ENCODE results near the gene ZNF112. TPM values are rescaled to one million over a fixed set of nuclear protein-coding genes. Genes with fewer than 3 reads are reported as not detected.
"Not testable (repeated sequence)": the region's sequence is repeated elsewhere in the genome, so short reads cannot be mapped to it uniquely, and the experiment has no call there.

Gene ZNF112
- total RNA-seq (2013): 0.60 TPM
- polyA plus RNA-seq (under 1 TPM in 1 of 3 donors, not detected in 2; 0.03 TPM), polyA minus RNA-seq (0.08 and 0.14 TPM in 2 replicates), total RNA-seq (0 to 1.7 (median 0.23) reads per million in 11 experiments)

- no peaks in the 10 kb centered on the region for H3K36me3 Mint-ChIP-seq
- no peaks in the 10 kb centered on the region for H3K27me3 ChIP-seq (ENCODE audit: control insufficient read depth in 2 of 2, insufficient read depth in 2 of 2, low read length in 2 of 2)
- H3K9ac ChIP-seq (ENCODE audit: insufficient read depth, low read length, poor library complexity, severe bottlenecking): peak within 1 kb of the TSS; percentile 44
- H3K36me3 ChIP-seq (replicated peaks in 1 of 2; ENCODE audit: control insufficient read depth in 1 of 2, insufficient read depth in 2 of 2, low read length in 2 of 2): no peaks in the 10 kb centered on the region
- no peak for TF ChIP-seq CTCF (IDR thresholded peaks at IDR 0.05)
- H3K4me1 Mint-ChIP-seq: peaks cover 17% of the 10 kb centered on the region
- H3K9me3 ChIP-seq (replicated peaks in 1 of 2; ENCODE audit: control insufficient read depth in 1 of 2, insufficient read depth in 1 of 2, low read length in 2 of 2): peaks cover 12 to 19% of the 10 kb centered on the region in 2 donors
- peak in 2 of 3 donors; percentile 16 to 27 for DNase-seq
- H2AFZ ChIP-seq (ENCODE audit: insufficient read depth, low read depth, low read length, poor library complexity, severe bottlenecking): peak within 1 kb of the TSS; percentile 78
- H3K4me1 ChIP-seq (ENCODE audit: control insufficient read depth in 1 of 2, insufficient read depth in 2 of 2, low read length in 2 of 2): peaks cover 5 to 6% of the 10 kb centered on the region in 2 donors
- H3K27ac Mint-ChIP-seq: peak within 1 kb of the TSS in 1 of 7 donors; percentile 15
- H3K4me3 Mint-ChIP-seq: peak within 1 kb of the TSS; percentile 86 to 94
- H4K20me1 ChIP-seq (ENCODE audit: insufficient read depth, low read length): no peaks in the 10 kb centered on the region
- no peak within 1 kb of the TSS for H3K27ac ChIP-seq (ENCODE audit: low read depth in 1 of 2, low read length in 2 of 2)
- peaks cover 0 to 6% (median 4%) of the 10 kb centered on the region in 3 donors for H3K27me3 Mint-ChIP-seq (ENCODE audit: low read depth in 3 of 3)
- intact Hi-C loops (cut with micrococcal nuclease): no loop called here
- no peaks in the 10 kb centered on the region for H3K79me2 ChIP-seq (ENCODE audit: insufficient read depth, low read length)
- peak within 1 kb of the TSS; percentile 71 for H3K4me2 ChIP-seq (replicated peaks; ENCODE audit: extremely low read depth, low read length, poor library complexity, severe bottlenecking)
- peak within 1 kb of the TSS; percentile 47 to 83 (median 77) for H3K4me3 ChIP-seq (replicated peaks in 1 of 3; ENCODE audit: low read depth in 2 of 3, low read length in 3 of 3)
- WGBS (ENCODE audit: insufficient coverage): 0% methylated on average over 26 of the region's 38 CpGs
- peaks cover 10 to 60% (median 38%) of the 10 kb centered on the region in 7 donors for H3K9me3 Mint-ChIP-seq
Measured at GRCh38 chr19:44356383-44357111, at the start of gene ZNF112. TSS of gene ZNF112 (minus strand) at chr19:44356680. CDS start at chr19:44340539, 16,141 bp downstream.

- H3K4me2 ChIP-seq (replicated peaks; ENCODE audit: extremely low read depth, low read length, poor library complexity, severe bottlenecking): peak within 1 kb of the TSS; percentile 85
- H3K9me3 ChIP-seq (replicated peaks in 1 of 2; ENCODE audit: control insufficient read depth in 1 of 2, insufficient read depth in 1 of 2, low read length in 2 of 2): peaks cover 46 to 56% of the 10 kb centered on the region in 2 donors
- H3K27me3 ChIP-seq (ENCODE audit: control insufficient read depth in 2 of 2, insufficient read depth in 2 of 2, low read length in 2 of 2): no peaks in the 10 kb centered on the region
- Mint-ChIP-seq H3K27me3 (ENCODE audit: low read depth in 3 of 3) (peaks cover 4 to 15% (median 9%) of the 10 kb centered on the region in 3 donors), H3K4me1 (peaks cover 12% of the 10 kb centered on the region), H3K36me3 (peaks cover 0 to 11% of the 10 kb centered on the region in 2 donors), H3K9me3 (peaks cover 28 to 75% (median 70%) of the 10 kb centered on the region in 7 donors), H3K27ac (peak within 1 kb of the TSS in 1 of 7 donors; percentile 73), H3K4me3 (peak within 1 kb of the TSS; percentile 85 to 93)
- peak within 1 kb of the TSS; percentile 33 to 86 (median 49) for H3K4me3 ChIP-seq (replicated peaks in 1 of 3; ENCODE audit: low read depth in 2 of 3, low read length in 3 of 3)
- H2AFZ ChIP-seq (ENCODE audit: insufficient read depth, low read depth, low read length, poor library complexity, severe bottlenecking): peak within 1 kb of the TSS; percentile 95
- no peaks in the 10 kb centered on the region for H3K79me2 ChIP-seq (ENCODE audit: insufficient read depth, low read length)
- no peak for TF ChIP-seq CTCF (IDR thresholded peaks at IDR 0.05)
- DNase-seq: peak; percentile 63 to 73 (median 73)
- WGBS (ENCODE audit: insufficient coverage): 2% methylated on average over 31 of the region's 43 CpGs
- intact Hi-C loops (cut with micrococcal nuclease): no loop called here
- no peak within 1 kb of the TSS for H3K27ac ChIP-seq (ENCODE audit: low read depth in 1 of 2, low read length in 2 of 2)
- no peaks in the 10 kb centered on the region for H4K20me1 ChIP-seq (ENCODE audit: insufficient read depth, low read length)
- no peaks in the 10 kb centered on the region for H3K36me3 ChIP-seq (replicated peaks in 1 of 2; ENCODE audit: control insufficient read depth in 1 of 2, insufficient read depth in 2 of 2, low read length in 2 of 2)
- peaks cover 6 to 12% of the 10 kb centered on the region in 2 donors for H3K4me1 ChIP-seq (ENCODE audit: control insufficient read depth in 1 of 2, insufficient read depth in 2 of 2, low read length in 2 of 2)
- no peak within 1 kb of the TSS for H3K9ac ChIP-seq (ENCODE audit: insufficient read depth, low read length, poor library complexity, severe bottlenecking)
Measured at GRCh38 chr19:44401139-44402115, 44.9 kb upstream of the ZNF112 start, which contains the start of gene ZNF285. TSS of gene ZNF285 (minus strand) at chr19:44401608. CDS start at chr19:44397213, 4,395 bp downstream.

DNA sequence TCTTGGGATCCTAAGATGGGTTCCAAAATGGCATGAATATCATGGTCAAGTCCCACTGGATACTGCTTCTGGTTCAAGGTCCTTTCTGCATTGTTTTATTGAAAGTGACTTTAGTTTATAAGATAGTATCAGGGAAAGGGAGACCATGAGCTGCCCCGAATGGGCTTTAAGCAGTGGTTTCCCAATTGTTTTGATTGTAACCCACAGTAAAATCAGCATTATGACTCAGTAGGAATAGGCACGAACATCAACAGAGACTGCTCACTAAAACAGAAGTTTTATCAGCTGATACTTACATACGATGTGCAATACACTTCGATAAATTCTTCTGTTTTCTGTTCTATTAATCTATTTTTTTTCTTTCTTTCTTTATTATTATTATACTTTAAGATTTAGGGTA is 32.8 kb upstream of the ZNF112 start:
- Mint-ChIP-seq H3K9me3 (peaks cover 28 to 59% (median 44%) of the 10 kb centered on the region in 7 donors), H3K36me3 (peaks cover 7 to 14% of the 10 kb centered on the region in 2 donors)
- H3K4me1 Mint-ChIP-seq; H3K27me3 ChIP-seq (ENCODE audit: control insufficient read depth in 2 of 2, insufficient read depth in 2 of 2, low read length in 2 of 2); H3K9ac ChIP-seq (ENCODE audit: insufficient read depth, low read length, poor library complexity, severe bottlenecking); H3K27ac Mint-ChIP-seq; H3K79me2 ChIP-seq (ENCODE audit: insufficient read depth, low read length); H3K4me3 ChIP-seq (replicated peaks in 1 of 3; ENCODE audit: low read depth in 2 of 3, low read length in 3 of 3); DNase-seq; H4K20me1 ChIP-seq (ENCODE audit: insufficient read depth, low read length); H3K27me3 Mint-ChIP-seq (ENCODE audit: low read depth in 3 of 3); H3K36me3 ChIP-seq (replicated peaks in 1 of 2; ENCODE audit: control insufficient read depth in 1 of 2, insufficient read depth in 2 of 2, low read length in 2 of 2); H3K4me3 Mint-ChIP-seq; H3K4me1 ChIP-seq (ENCODE audit: control insufficient read depth in 1 of 2, insufficient read depth in 2 of 2, low read length in 2 of 2); H2AFZ ChIP-seq (ENCODE audit: insufficient read depth, low read depth, low read length, poor library complexity, severe bottlenecking); H3K4me2 ChIP-seq (replicated peaks; ENCODE audit: extremely low read depth, low read length, poor library complexity, severe bottlenecking); H3K27ac ChIP-seq (ENCODE audit: low read depth in 1 of 2, low read length in 2 of 2); intact Hi-C loops (cut with micrococcal nuclease): not testable (repeated sequence)
- WGBS (ENCODE audit: insufficient coverage): no CpG with 5 or more reads among the region's 4 CpGs
- H3K9me3 ChIP-seq (replicated peaks in 1 of 2; ENCODE audit: control insufficient read depth in 1 of 2, insufficient read depth in 1 of 2, low read length in 2 of 2): peaks cover 35 to 49% of the 10 kb centered on the region in 2 donors

Data from CD14-positive monocyte (primary cell).